ENCODE data around the gene MACROH2A1. TPM values are rescaled to one million over a fixed set of nuclear protein-coding genes. Genes with fewer than 3 reads are reported as not detected.

MACROH2A1 gene
- total RNA-seq, 1 experiment from 2014 or later: 236 TPM

DNA sequence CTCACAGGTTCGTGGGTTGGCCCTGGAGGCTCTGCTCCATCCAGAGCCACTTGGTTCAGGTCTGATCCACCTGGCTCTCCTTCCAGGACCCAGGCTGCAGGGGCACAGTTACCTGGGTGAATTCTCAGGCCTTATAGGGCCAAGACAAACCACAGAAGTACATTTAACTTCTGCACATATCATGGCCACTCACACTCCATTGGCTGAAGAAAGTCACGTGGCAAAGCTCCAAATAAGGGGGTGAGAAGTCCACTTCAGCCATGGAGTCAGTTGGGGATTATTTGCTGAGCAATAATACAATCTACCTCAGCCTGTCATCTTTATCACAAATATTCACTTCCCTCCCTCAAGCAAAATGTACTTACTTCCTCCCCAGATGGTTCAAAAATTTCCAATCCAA, 83.6 kb downstream of the MACROH2A1 start:
- H3K4me3 Mint-ChIP-seq (ENCODE audit: unreplicated experiment): no peak overlapping the region
- Histone ChIP-seq H3K36me3 (ENCODE audit: control insufficient read depth, insufficient read depth, low read length) (no peaks in the 10 kb centered on the region), H3K27me3 (replicated peaks; ENCODE audit: control insufficient read depth, insufficient read depth, low read length) (no peaks in the 10 kb centered on the region), H3K4me3 (ENCODE audit: low read depth, low read length) (no peak overlapping the region), H3K9me3 (no peaks in the 10 kb centered on the region), H3K4me1 (peaks cover 13% of the 10 kb centered on the region)
- H3K27me3 Mint-ChIP-seq (ENCODE audit: insufficient read depth, unreplicated experiment): no peaks in the 10 kb centered on the region
- ChIA-PET POLR2A (no interaction called here), CTCF (no interaction called here)
- no peaks in the 10 kb centered on the region for H3K9me3 Mint-ChIP-seq (ENCODE audit: unreplicated experiment)
- no TSS peak for BruUV-seq (replicated peaks)
- H3K4me1 Mint-ChIP-seq (ENCODE audit: low read depth, unreplicated experiment): peaks cover 18% of the 10 kb centered on the region
- H3K27ac Mint-ChIP-seq (ENCODE audit: unreplicated experiment): no peak overlapping the region
- DNase-seq: no peak
- intact Hi-C loops (cut with micrococcal nuclease; ENCODE audit: unreplicated experiment): no loop called here
- TF ChIP-seq, protein P1, sequence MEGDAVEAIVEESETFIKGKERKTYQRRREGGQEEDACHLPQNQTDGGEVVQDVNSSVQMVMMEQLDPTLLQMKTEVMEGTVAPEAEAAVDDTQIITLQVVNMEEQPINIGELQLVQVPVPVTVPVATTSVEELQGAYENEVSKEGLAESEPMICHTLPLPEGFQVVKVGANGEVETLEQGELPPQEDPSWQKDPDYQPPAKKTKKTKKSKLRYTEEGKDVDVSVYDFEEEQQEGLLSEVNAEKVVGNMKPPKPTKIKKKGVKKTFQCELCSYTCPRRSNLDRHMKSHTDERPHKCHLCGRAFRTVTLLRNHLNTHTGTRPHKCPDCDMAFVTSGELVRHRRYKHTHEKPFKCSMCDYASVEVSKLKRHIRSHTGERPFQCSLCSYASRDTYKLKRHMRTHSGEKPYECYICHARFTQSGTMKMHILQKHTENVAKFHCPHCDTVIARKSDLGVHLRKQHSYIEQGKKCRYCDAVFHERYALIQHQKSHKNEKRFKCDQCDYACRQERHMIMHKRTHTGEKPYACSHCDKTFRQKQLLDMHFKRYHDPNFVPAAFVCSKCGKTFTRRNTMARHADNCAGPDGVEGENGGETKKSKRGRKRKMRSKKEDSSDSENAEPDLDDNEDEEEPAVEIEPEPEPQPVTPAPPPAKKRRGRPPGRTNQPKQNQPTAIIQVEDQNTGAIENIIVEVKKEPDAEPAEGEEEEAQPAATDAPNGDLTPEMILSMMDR (IDR thresholded peaks at IDR 0.05; ENCODE audit: insufficient read depth in 1 of 2, low read depth in 1 of 2, low read length in 1 of 2, severe bottlenecking in 1 of 2, unreplicated experiment in 1 of 2): no peak
- no peaks in the 10 kb centered on the region for H3K36me3 Mint-ChIP-seq (ENCODE audit: insufficient read depth, unreplicated experiment)

DNA sequence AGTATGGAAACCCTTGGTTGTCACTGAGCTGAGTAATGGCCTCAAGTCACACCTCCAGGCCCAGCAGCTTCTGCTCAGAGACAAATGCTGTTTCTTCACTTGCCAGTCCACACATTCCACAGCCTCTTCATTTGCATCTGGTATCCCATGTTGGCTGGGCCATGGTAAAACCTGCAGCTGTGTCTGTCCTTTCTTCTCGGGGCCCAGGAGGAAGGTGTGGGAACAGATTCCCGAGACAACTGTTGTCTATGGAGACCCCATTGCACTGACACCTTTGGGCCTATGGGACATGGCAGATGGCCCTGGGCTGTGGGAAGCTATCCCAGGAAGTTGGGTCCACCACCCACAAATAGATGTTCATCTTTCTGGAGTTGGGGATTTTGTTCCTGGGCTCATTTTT, 85.1 kb downstream of the MACROH2A1 start:
- intact Hi-C loops (cut with micrococcal nuclease; ENCODE audit: unreplicated experiment): no loop called here
- no TSS peak for BruUV-seq (replicated peaks)
- Mint-ChIP-seq H3K4me1 (ENCODE audit: low read depth, unreplicated experiment) (peaks cover 32% of the 10 kb centered on the region), H3K4me3 (ENCODE audit: unreplicated experiment) (no peak overlapping the region), H3K36me3 (ENCODE audit: insufficient read depth, unreplicated experiment) (peaks cover 2% of the 10 kb centered on the region), H3K27me3 (ENCODE audit: insufficient read depth, unreplicated experiment) (no peaks in the 10 kb centered on the region), H3K27ac (ENCODE audit: unreplicated experiment) (no peak overlapping the region), H3K9me3 (ENCODE audit: unreplicated experiment) (no peaks in the 10 kb centered on the region)
- no peaks in the 10 kb centered on the region for H3K27me3 ChIP-seq (replicated peaks; ENCODE audit: control insufficient read depth, insufficient read depth, low read length)
- DNase-seq: no peak
- H3K36me3 ChIP-seq (ENCODE audit: control insufficient read depth, insufficient read depth, low read length): no peaks in the 10 kb centered on the region
- ChIA-PET CTCF (no interaction called here), POLR2A (no interaction called here)
- H3K9me3 ChIP-seq: no peaks in the 10 kb centered on the region
- TF ChIP-seq, protein P1 (IDR thresholded peaks at IDR 0.05; ENCODE audit: insufficient read depth in 1 of 2, low read depth in 1 of 2, low read length in 1 of 2, severe bottlenecking in 1 of 2, unreplicated experiment in 1 of 2): no peak
- H3K4me1 ChIP-seq: peaks cover 27% of the 10 kb centered on the region
- H3K4me3 ChIP-seq (ENCODE audit: low read depth, low read length): no peak overlapping the region

DNA sequence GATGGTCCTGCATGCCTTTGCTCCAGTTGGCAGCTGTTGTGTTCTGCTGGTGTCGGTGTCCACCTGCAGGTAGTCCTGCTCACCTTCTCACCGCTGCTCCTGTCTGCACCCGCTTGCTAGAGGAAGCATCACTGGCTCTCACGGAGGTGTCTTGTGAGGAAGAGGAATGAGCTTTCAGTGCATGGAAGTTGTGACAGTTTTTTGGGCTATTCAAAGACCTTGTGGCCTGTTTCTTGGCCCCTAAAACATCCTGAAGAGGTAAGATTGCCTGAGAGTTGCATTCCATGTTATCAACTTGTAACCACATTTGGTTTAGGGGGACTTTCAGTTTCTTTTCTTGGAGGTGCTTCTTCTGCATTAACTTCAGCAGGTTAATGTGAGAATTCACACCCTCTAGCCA, 85.6 kb downstream of the MACROH2A1 start:
- ChIA-PET POLR2A (no interaction called here), CTCF (no interaction called here)
- intact Hi-C loops (cut with micrococcal nuclease; ENCODE audit: unreplicated experiment): no loop called here
- Histone ChIP-seq H3K27me3 (replicated peaks; ENCODE audit: control insufficient read depth, insufficient read depth, low read length) (no peaks in the 10 kb centered on the region), H3K36me3 (ENCODE audit: control insufficient read depth, insufficient read depth, low read length) (no peaks in the 10 kb centered on the region), H3K4me1 (peaks cover 33% of the 10 kb centered on the region), H3K9me3 (no peaks in the 10 kb centered on the region), H3K4me3 (ENCODE audit: low read depth, low read length) (no peak overlapping the region)
- no peaks in the 10 kb centered on the region for H3K9me3 Mint-ChIP-seq (ENCODE audit: unreplicated experiment)
- no peak overlapping the region for H3K4me3 Mint-ChIP-seq (ENCODE audit: unreplicated experiment)
- H3K36me3 Mint-ChIP-seq (ENCODE audit: insufficient read depth, unreplicated experiment): peaks cover 5% of the 10 kb centered on the region
- peaks cover 37% of the 10 kb centered on the region for H3K4me1 Mint-ChIP-seq (ENCODE audit: low read depth, unreplicated experiment)
- TF ChIP-seq, protein P1 (IDR thresholded peaks at IDR 0.05; ENCODE audit: insufficient read depth in 1 of 2, low read depth in 1 of 2, low read length in 1 of 2, severe bottlenecking in 1 of 2, unreplicated experiment in 1 of 2): no peak
- BruUV-seq (replicated peaks): no TSS peak
- no peak overlapping the region for H3K27ac Mint-ChIP-seq (ENCODE audit: unreplicated experiment)
- H3K27me3 Mint-ChIP-seq (ENCODE audit: insufficient read depth, unreplicated experiment): no peaks in the 10 kb centered on the region
- DNase-seq: no peak

Data from Caco-2 (cell line).